Embryonic facial prominence (tissue), 1 donor: ENCODE data around the gene FUBP3.

Experiments
- DNase-seq: peaks from one replicate; pipeline ENCODE4 v3.0.0-alpha.2; 2016; ENCODE audit errors: extremely low spot score

Gene FUBP3

GRCh38 chr9:130662099-130662969 lies 83.0 kb downstream of the FUBP3 start:
- no peak for DNase-seq

GRCh38 chr9:130662970-130663257 lies 83.5 kb downstream of the FUBP3 start:
- no peak for DNase-seq

GRCh38 chr9:130663258-130663976 lies 84.0 kb downstream of the FUBP3 start:
- peak; percentile 46 for DNase-seq

GRCh38 chr9:130663977-130664250 lies 84.5 kb downstream of the FUBP3 start:
- DNase-seq: no peak

- no peak for DNase-seq
These were observed 85.1 kb downstream of the FUBP3 start, which contains the start of gene PRDM12 for GRCh38 chr9:130664251-130665028. TSS of gene PRDM12 (plus strand) at chr9:130664594. CDS start at chr9:130664654, 60 bp downstream.

- DNase-seq: no peak
These were observed 85.7 kb downstream of the FUBP3 start for GRCh38 chr9:130665029-130665430.

GRCh38 chr9:130665431-130666392 lies 86.3 kb downstream of the FUBP3 start:
- no peak for DNase-seq

GRCh38 chr9:130666393-130667119 lies 87.2 kb downstream of the FUBP3 start:
- DNase-seq: no peak

- DNase-seq: no peak
These were observed 87.7 kb downstream of the FUBP3 start for GRCh38 chr9:130667120-130667435.

- DNase-seq: no peak
These were observed 88.8 kb downstream of the FUBP3 start for GRCh38 chr9:130668196-130668595.

- DNase-seq: no peak
These were observed 89.3 kb downstream of the FUBP3 start for GRCh38 chr9:130668659-130669058.

- DNase-seq: no peak
These were observed 90.6 kb downstream of the FUBP3 start for GRCh38 chr9:130669965-130670364.

- no peak for DNase-seq
These were observed 91.3 kb downstream of the FUBP3 start for GRCh38 chr9:130670644-130671043.

GRCh38 chr9:130672466-130672865 lies 93.1 kb downstream of the FUBP3 start:
- no peak for DNase-seq

GRCh38 chr9:130672933-130673615 lies 93.7 kb downstream of the FUBP3 start:
- DNase-seq: no peak

GRCh38 chr9:130675396-130675795 lies 96.0 kb downstream of the FUBP3 start:
- DNase-seq: no peak

GRCh38 chr9:130677252-130677651 lies 97.9 kb downstream of the FUBP3 start:
- no peak for DNase-seq

- DNase-seq: no peak
These were observed 101.7 kb downstream of the FUBP3 start for GRCh38 chr9:130680836-130681768.

- DNase-seq: no peak
These were observed 102.5 kb downstream of the FUBP3 start for GRCh38 chr9:130681769-130682420.
